ENCODE measurements around the gene ENOX1.
"Not testable (repeated sequence)": the region's sequence is repeated elsewhere in the genome, so short reads cannot be mapped to it uniquely, and the experiment has no call there.

ENOX1 gene

DNA sequence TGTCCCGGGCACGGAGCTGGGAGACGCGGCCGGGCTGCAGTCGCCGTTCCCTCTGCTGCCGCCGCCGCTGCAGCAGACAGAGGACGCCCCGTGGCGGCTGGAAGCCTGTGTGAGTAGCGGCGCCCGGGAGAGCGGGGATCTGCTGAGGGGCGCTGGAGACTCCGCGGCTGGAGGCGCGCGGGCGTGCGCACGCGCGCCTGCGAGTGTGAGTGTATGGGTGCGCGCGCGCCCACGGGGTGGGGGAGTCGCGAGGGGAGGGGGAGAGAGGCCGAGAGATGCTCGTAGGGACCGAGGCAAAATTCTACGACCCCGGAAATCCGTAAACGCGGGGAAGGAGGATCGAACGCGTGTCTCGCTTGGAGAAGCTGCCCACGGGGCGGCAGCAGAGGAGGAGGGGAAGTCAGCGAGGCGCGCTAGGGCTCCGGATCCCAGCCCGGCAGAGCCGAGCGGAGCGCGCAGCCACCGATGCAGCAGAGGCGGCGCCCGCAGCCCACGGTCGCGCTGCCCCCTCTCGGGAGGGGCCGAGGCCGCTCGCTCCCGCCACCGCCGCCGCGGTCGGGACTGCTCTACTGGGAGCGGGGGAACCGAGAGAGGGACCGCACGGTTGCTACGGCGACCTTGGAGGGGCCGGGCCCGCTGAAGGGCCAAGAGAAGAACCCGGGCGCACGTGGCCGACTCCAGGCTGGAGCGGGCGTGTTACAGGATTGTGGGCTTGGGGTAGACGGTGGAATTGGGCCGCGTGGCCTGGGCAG, at the start of gene ENOX1:
Gene ENOX1 (minus strand): TSS at position 207 of the 752 bp plus-strand sequence.
- in situ Hi-C loops (cut with HindIII; ENCODE audit: low sequenced_read_pairs), result no loop called here

DNA sequence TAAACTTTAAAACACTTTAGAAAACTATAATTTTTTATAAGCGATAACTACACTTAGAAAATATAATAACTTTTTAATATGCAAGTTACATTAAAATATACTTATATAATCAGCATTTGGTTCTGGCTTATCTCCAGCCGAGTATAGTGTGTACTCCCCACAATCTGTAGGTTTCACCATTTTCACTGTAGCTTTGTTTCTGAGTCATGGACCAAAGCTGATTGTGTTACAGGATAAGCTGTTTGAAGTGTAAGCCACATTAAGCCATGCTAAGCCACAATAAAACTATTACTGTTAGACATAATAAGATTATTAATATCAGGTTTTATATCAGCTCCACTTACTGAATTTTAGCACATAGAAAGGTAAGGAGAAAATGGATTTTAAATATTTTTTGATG, 48.9 kb upstream of the ENOX1 start:
- in situ Hi-C loops (cut with HindIII; ENCODE audit: low sequenced_read_pairs), result no loop called here

DNA sequence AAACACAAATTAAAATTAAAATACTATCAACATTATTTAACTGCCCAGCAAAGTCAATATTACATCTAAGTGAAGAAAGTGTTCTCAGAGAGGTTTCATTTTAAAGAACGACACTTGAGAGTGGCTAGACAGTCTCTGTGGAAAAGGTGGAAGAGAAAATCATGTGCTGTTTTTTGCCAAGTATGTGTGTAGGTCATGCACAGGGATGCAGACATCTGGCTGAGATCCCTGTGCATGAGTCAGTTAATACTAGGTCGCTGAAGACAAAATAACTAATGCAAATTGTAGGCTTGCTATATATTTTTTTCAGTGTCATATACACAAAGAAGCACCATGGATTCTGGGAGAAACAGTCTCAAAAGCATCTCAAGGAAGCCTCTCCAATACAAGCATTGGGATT, 44.3 kb upstream of the ENOX1 start:
- in situ Hi-C loops (cut with HindIII; ENCODE audit: low sequenced_read_pairs), result no loop called here

DNA sequence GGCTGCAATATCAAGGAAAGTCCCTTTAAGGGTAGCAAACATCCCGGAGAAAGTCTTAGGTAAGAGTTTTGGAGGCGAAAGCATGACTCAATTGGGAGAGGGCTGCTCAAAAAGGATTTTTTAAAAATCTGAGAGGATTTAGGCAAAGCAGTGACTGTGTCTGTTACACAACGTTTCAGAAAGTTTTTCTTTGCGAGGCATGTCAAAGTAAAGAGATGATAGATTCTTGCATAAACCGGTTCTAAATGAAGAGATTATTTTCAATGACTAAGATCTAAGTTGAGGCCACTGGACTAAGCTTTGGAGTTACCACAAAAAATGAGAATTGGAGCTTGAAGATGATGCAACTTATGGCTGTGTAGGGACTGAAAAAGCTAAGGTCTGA, 43.7 kb upstream of the ENOX1 start:
- in situ Hi-C loops (cut with HindIII; ENCODE audit: low sequenced_read_pairs), result no loop called here

DNA sequence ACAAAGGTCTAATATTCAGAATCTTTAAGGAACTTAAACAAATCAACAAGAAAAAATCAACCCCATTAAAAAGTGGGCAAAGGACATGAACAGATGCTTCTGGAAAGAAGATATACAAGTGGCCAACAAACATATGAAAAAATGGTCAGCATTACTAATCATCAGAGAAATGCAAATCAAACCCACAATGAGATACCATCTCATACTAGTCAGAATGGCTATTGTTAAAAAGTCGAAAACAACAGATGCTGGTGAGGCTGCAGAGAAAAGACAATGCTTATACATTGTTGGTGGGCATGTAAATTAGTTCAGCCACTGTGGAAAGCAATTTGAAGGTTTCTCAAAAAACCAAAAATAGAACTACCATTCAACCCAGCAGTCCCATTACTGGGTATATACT, 37.9 kb upstream of the ENOX1 start:
- in situ Hi-C loops (cut with HindIII; ENCODE audit: low sequenced_read_pairs), result not testable (repeated sequence)

DNA sequence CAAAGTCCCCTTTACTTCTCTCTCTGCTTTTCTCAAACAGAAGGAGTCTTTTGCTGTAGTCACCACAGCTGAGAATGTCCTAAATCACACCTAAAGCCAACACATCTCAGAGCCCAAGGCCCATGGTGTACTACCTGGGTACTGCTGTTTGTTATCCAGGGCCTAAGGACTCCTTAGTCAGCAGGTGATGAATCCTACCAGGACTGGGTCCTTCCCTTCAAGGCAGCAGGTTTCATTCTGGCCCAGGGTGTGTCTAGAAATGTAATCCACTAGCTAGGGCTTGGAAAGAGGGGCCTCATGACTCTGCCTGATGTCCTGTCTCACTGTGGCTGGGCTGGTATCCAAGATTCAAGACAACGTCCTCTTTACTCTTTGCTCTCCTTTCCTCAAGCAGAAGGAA, 36.2 kb upstream of the ENOX1 start:
- in situ Hi-C loops (cut with HindIII; ENCODE audit: low sequenced_read_pairs), result no loop called here

DNA sequence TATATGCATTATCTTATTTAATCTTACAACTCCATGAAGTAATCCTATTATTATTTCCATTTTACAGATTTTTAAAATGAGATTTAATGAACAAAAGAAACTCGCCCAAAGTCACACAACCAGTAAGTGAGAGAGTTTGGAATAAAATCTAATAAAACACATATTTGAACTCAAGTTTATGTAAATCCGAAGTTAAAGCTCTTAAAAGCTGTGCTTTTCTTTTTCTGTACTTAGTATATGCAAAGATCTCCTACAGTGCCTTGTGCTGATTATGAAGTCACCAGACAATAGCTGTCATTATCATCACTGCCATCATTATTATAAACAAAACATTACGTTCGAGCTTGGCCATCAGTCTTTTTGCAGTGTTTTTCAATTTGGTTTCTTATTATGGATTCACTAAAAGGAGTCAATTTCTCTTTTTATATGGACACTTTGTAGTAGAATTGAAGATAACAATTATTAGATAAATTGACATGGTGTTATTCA, 29.7 kb upstream of the ENOX1 start:
- in situ Hi-C loops (cut with HindIII; ENCODE audit: low sequenced_read_pairs), result no loop called here

DNA sequence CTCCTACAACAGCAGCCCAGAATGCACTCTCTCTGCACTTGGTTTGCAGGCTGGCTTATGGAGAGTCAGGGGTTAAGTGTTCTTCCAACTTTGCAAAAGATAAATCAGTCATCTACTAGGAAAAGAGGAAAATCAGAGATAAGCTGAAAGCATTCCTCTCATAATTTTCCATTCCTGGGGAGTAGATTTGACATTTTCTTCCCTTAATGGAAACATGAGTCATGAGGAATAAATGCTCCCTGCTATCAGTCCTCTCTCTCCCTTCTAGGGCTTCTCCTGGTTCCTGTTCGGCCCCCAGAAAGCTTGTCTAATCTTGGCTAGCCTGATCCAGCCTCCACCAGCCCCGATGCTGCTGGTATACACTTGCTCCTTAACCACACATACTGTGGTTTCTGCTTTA, 28.4 kb upstream of the ENOX1 start:
- in situ Hi-C loops (cut with HindIII; ENCODE audit: low sequenced_read_pairs), result no loop called here

DNA sequence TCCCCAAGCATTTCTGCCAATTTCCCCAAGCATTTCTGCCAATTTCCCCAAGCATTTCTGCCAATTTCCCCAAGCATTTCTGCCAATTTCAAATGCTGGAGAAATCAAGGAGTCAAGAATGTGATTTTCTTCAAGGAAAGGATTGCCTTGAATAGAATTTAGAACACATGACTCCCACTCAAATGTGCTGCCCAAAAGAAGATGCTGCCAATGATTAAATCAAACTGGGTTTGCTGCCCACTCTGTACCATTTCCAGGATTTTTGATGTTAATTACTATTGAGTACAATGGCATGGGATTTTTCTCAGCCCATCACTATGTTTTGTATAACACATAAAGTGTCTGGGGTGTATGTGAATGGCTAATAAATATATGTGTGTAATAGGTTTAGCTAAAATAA, 21.9 kb upstream of the ENOX1 start:
- in situ Hi-C loops (cut with HindIII; ENCODE audit: low sequenced_read_pairs), result no loop called here

DNA sequence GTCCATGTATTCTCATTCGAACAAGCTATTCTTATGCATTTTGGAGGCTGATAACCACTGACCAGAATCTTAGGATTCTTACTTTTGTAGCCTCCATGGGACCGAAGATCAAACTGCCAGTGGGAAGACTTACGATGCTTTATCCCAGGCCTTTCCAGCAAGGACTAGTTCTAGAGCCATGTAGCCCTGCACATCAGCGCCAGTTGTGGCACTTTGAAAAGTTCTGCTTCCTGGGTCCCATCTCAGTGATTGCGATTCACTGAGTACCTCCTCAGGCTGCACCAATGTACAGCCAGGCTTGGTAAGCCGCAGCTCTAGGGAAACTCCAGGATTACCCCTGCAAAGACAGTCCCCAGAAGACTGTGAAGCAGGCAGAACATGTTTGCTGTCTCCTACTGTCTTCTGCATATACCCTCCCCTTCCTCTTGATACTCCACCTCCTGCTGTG, 18.9 kb upstream of the ENOX1 start:
- in situ Hi-C loops (cut with HindIII; ENCODE audit: low sequenced_read_pairs), result no loop called here

DNA sequence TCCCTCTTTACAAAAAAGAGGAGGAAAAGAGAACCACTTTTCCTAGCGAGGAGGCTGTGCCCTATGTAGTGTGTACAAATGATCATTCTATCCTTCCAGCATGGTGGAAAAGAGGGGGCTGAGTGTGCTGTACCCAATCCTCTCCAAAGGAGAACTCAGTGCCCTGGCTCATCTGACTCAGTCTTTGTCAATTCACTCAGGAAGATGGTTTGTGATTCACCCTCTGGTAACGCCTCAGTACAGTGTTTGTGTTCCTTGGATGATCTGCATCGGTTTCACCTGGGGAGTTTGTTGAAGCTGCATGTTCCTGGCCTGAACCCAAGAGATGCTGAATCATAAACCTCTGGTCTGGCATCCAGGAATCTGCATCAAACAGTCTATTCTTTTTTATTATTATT, 18.3 kb upstream of the ENOX1 start:
- in situ Hi-C loops (cut with HindIII; ENCODE audit: low sequenced_read_pairs), result no loop called here

DNA sequence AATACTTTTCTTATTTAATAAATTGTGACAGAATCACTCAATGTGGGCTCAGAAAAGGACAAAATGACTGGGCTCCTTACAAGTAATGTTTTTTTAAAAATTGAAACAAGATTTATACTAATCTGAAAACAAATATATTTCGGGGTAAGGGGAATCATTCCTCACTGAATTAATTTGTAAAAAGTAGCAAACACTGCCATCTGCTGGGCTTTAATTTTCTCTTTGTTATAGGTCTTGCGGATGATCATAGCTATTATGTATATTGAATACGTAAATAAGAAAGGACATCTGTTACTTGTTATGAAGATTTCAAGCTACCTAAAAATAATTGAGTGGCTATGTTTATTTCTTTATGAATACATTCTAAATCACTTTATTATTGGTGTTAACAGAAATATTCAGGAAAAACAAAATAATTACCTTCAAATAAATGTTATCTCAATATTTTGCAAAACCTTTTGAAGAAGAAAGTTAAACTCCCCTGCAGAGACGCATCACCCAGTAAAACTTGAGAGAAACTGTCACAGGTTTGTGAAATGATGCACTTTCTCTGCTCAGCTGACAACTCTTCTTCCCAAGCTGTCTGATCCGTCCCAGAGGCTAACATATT, 17.8 kb upstream of the ENOX1 start:
- in situ Hi-C loops (cut with HindIII; ENCODE audit: low sequenced_read_pairs), result no loop called here

DNA sequence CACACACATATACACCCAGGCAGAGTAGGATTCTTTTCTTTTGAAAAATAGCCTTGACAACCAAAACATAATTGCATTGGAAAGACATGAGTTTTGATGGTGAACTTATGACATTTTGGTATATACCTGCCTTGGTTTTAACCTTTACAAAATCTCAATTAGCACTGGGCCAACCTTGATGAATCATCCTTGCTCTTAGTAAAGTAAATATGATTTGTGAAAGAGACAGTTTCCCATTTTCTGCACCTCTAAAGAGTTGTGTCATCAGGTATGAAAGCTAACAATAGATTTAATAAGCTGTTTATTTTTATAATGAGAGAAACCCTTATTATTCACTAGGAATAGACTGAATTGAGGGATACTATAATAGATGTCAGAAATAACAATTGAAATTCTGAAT, 15.7 kb upstream of the ENOX1 start:
- in situ Hi-C loops (cut with HindIII; ENCODE audit: low sequenced_read_pairs), result no loop called here

DNA sequence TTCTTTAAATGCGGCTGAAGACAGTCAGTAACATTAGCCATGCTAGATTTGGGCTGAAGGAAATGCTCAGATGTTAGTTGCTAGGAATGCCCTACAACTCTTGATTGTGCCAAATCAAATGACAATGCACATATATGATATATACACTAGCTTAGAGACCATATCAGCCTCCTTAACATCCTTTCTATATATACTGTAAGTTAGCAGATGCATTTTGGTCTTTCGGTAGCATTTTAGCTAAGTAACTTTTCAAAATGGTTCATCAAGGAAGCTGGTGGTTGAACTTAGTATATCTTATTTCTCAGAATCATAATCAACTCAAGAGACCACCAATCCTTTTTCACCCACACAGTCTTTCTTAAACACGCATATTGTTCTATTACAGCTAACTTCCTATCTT, 14.1 kb upstream of the ENOX1 start:
- in situ Hi-C loops (cut with HindIII; ENCODE audit: low sequenced_read_pairs), result no loop called here

DNA sequence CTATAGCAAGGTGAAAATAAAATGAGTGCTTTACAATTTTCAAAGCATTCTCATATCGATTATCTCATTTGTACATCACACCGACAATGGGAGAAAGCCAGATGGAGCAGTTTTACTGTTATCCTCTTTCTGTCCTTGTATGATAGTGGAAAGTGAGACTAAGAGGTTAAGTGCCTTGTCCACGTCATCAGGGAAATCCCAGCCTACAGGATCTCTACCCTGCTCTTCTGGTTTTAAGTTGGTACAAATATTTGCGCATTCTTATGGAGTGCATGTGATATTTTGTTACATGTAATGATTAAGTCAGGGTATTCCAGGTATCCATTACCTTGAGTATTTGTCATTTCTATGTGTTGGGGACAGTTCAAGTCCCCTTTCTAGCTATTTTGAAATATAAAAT, 12.4 kb upstream of the ENOX1 start:
- in situ Hi-C loops (cut with HindIII; ENCODE audit: low sequenced_read_pairs), result no loop called here

DNA sequence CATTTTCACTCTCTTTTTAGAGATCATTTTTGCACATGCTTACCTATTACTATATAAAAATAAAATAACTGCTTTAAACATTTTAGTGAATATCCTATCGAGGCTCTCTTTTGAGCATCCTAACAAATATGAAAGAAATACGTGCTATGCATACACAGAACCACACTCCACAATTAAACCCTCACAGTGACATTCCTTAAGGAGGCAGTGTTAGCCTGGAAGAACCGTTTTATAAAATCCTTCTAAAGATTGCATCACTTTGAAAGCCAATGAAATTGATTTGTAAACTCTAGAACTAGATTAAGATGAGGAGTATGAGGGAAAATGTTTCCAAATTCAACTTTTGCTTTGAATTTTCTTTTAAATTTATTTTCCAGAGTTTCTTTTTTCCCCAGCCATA, 11.1 kb upstream of the ENOX1 start:
- in situ Hi-C loops (cut with HindIII; ENCODE audit: low sequenced_read_pairs), result no loop called here

DNA sequence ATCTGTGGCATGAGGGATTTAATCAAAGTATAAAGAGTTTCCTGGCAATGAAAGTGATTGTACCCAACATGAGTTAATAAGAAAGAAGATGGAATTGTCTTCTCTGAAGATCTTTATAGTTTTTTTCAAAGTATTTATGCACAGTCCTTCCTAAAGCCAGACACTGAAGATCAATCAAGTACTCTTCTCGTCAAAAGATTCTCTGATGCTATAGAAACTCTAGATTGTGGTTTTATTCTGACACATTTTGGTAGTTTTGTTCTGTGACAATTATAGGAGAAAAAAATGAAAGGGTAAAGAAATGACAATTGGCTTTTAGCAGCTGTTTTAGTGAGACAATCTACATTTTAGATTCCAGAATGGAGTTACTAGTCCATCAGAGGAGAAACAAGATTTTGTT, 10.4 kb upstream of the ENOX1 start:
- in situ Hi-C loops (cut with HindIII; ENCODE audit: low sequenced_read_pairs), result no loop called here

DNA sequence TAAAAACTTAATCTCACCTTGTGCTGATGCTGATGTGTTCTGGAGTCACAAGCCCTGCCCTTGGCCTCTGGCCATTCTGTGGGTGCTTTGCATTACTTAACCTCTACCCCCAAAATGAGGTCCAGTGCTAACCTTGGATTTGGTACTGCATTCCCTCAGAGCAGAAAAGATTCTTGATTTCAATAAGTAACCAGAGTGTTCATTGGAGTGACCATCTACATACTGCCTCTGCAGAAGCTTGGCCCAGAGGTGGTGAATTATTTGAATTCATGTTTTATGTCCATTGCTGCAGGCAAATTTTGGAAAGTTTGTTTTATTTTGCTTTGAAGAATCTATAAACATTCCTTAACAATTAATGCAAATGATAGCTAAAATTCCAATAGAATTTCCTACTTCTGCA, 7.6 kb upstream of the ENOX1 start:
- in situ Hi-C loops (cut with HindIII; ENCODE audit: low sequenced_read_pairs), result no loop called here

DNA sequence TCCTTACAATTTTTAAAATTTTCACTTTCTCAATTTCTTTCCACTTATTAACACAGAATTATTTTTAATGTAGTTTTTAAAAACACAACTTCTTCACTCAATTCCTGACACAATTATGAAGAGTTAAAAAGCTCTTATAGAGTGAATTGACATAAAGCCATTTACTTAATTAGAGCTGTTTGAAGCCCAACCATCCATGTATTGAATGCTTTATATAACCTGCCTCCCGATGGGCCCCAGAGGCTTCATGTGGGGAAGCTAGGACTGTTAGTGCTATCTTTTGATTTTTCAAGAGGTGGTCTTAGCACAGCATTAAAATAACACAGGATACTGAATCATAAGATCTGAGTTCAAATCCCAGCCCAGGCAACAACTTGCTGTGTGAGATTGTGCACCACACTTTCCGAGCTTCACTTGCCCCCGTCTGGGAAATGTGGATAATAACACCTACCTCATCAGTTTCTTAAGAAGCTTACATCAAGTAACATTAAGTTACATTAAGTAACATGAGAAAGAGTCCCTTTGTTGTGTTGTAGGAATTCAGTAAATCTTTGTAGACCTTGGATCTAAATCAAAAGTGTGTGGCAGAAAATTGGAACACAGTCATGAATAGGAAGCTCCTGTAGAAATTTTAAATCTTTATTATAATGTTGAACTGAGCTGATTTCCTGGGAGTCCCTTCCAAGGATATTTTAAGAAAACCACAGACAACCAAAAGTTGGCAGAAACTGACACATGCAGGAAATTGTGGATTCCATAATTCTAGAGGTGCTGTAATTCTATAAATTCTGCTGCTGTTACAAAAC, 5.5 kb upstream of the ENOX1 start:
- in situ Hi-C loops (cut with HindIII; ENCODE audit: low sequenced_read_pairs), result no loop called here

DNA sequence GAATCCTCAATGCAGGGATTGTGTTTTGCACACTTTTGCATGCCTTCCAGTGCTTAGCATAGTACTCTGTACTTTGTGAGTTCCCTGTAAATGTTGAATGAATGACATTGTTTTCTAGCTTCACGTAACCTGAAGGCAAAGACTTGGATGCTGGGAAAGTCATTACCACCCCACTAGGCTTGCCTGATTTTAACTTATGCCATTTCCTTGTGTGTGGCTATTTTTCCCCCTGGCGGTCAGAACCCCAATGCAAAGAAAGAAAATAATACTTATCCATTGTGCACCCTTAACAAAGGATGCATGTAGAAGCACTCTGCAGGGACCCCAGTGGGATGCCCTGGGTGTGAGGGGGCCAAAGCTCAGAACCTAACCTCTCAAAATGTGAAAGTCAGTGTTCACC, 1.2 kb upstream of the ENOX1 start:
- in situ Hi-C loops (cut with HindIII; ENCODE audit: low sequenced_read_pairs), result no loop called here

DNA sequence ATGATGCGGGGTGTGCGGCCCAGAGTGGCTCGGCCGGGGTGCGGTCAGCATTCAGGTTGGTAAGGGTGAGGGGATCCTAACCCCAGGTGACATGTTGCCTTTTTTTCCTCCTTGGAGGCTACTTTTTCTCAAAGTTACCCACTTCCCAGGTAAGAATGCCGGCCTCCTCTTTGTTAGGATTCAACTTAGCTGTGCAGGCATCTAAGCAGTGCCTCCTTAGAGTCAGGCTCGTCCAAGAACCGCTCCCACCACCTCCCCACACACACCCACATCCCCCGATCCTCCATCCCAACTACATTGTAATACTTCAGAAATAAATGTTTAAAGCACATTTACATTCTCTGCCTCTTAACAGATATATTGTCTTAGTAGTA, 733 bp upstream of the ENOX1 start:
- in situ Hi-C loops (cut with HindIII; ENCODE audit: low sequenced_read_pairs), result no loop called here

DNA sequence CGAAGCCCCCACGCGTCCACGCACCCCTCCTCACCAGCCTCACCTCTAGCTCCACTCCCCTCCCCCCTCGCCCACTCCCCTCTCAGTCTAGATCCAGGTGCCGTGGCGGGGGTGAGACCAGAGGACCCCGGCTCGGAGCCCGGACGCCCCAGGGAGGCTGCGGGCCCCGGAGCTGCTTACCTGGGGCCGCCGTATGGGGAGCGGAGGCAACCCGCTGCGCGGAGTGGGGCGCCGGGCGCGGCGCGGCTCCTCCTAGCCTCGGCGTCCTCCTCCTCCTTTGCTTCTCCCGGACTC, 353 bp downstream of the ENOX1 start:
- in situ Hi-C loops (cut with HindIII; ENCODE audit: low sequenced_read_pairs), result no loop called here

Measured in DLD1 (cell line).